Activated CD4-positive, alpha-beta T cell treated with anti-CD3 and anti-CD28 coated beads, Interleukin-2, amount 10 ng/mL, durations not matched to agents 24 days and 14 days (primary cell): ENCODE data around the gene GNB5. TPM values are rescaled to one million over a fixed set of nuclear protein-coding genes. Genes with fewer than 3 reads are reported as not detected.

Experiments
- DNase-seq: peaks from one replicate; pipeline ENCODE4 v3.0.0; 2022
- H3K27ac Mint-ChIP-seq: one replicate; pipeline ENCODE4 v1.8.0; 2022; ENCODE audit warnings: mild to moderate bottlenecking, mixed read lengths
- H3K27me3 Mint-ChIP-seq: one replicate; pipeline ENCODE4 v1.8.0; 2022; ENCODE audit warnings: mixed read lengths
- H3K36me3 Mint-ChIP-seq: one replicate; pipeline ENCODE4 v1.8.0; 2022; ENCODE audit warnings: low read depth, mild to moderate bottlenecking, mixed read lengths
- H3K4me1 Mint-ChIP-seq: one replicate; pipeline ENCODE4 v1.8.0; 2021; ENCODE audit warnings: mixed read lengths
- H3K4me3 Mint-ChIP-seq: one replicate; pipeline ENCODE4 v1.8.0; 2022; ENCODE audit warnings: mild to moderate bottlenecking, moderate library complexity, mixed read lengths
- H3K9me3 Mint-ChIP-seq: one replicate; pipeline ENCODE4 v1.8.0; 2021; ENCODE audit warnings: mixed read lengths
- intact Hi-C: fragments of 100-400 bp; cut with micrococcal nuclease; formaldehyde crosslinking; loops from one replicate; pipeline ENCODE4 v1.15.1; 2023
- total RNA-seq: library from RNA; stranded (reverse); gene quantifications from 2 replicates; pipeline ENCODE4 v1.2.3, GENCODE V29; 2022

The GNB5 gene
- total RNA-seq, 1 donor from 2014 or later: 21.5 TPM

GRCh38 chr15:52136442-52136980, 54.7 kb downstream of the GNB5 start:
- peaks cover 14% of the 10 kb centered on the region for H3K36me3 Mint-ChIP-seq
- H3K27me3 Mint-ChIP-seq: no peaks in the 10 kb centered on the region
- H3K9me3 Mint-ChIP-seq: no peaks in the 10 kb centered on the region
- peaks cover 5% of the 10 kb centered on the region for H3K4me1 Mint-ChIP-seq
- intact Hi-C loops: loop anchor here (10.0 kb wide), 1 partner anchor 252 kb away; no protein-coding TSS in a partner anchor
- no peak overlapping the region for H3K27ac Mint-ChIP-seq
- DNase-seq: no peak
- no peak overlapping the region for H3K4me3 Mint-ChIP-seq

- H3K9me3 Mint-ChIP-seq: no peaks in the 10 kb centered on the region
- H3K4me1 Mint-ChIP-seq: peaks cover 4% of the 10 kb centered on the region
- no peak for DNase-seq
- intact Hi-C loops: loop anchor here (10.0 kb wide), 1 partner anchor 250 kb away; no protein-coding TSS in a partner anchor
- no peaks in the 10 kb centered on the region for H3K27me3 Mint-ChIP-seq
- H3K27ac Mint-ChIP-seq: no peak overlapping the region
- peaks cover 13% of the 10 kb centered on the region for H3K36me3 Mint-ChIP-seq
- H3K4me3 Mint-ChIP-seq: no peak overlapping the region
Observed at GRCh38 chr15:52134502-52135144, 56.6 kb downstream of the GNB5 start.

GRCh38 chr15:52133510-52134220, 57.5 kb downstream of the GNB5 start:
- H3K27me3 Mint-ChIP-seq: no peaks in the 10 kb centered on the region
- H3K27ac Mint-ChIP-seq: no peak overlapping the region
- no peak for DNase-seq
- H3K4me1 Mint-ChIP-seq: peaks cover 4% of the 10 kb centered on the region
- no peak overlapping the region for H3K4me3 Mint-ChIP-seq
- intact Hi-C loops: loop anchor here (10.0 kb wide), 1 partner anchor 249 kb away; no protein-coding TSS in a partner anchor
- peaks cover 12% of the 10 kb centered on the region for H3K36me3 Mint-ChIP-seq
- no peaks in the 10 kb centered on the region for H3K9me3 Mint-ChIP-seq

GRCh38 chr15:52132066-52132465, 59.1 kb downstream of the GNB5 start:
- Mint-ChIP-seq H3K27ac (no peak overlapping the region), H3K9me3 (no peaks in the 10 kb centered on the region), H3K36me3 (peaks cover 16% of the 10 kb centered on the region), H3K4me3 (no peak overlapping the region), H3K27me3 (no peaks in the 10 kb centered on the region), H3K4me1 (peaks cover 4% of the 10 kb centered on the region)
- no peak for DNase-seq
- intact Hi-C loops: loop anchor here (10.0 kb wide), 1 partner anchor 247 kb away; no protein-coding TSS in a partner anchor

- DNase-seq: no peak
- Mint-ChIP-seq H3K27ac (no peak overlapping the region), H3K4me1 (no peaks in the 10 kb centered on the region), H3K27me3 (no peaks in the 10 kb centered on the region), H3K4me3 (no peak overlapping the region), H3K9me3 (no peaks in the 10 kb centered on the region), H3K36me3 (peaks cover 14% of the 10 kb centered on the region)
- intact Hi-C loops: no loop called here
Observed at GRCh38 chr15:52128568-52128967, 62.6 kb downstream of the GNB5 start.

- Mint-ChIP-seq H3K4me1 (no peaks in the 10 kb centered on the region), H3K27me3 (no peaks in the 10 kb centered on the region), H3K27ac (no peak overlapping the region), H3K9me3 (no peaks in the 10 kb centered on the region), H3K36me3 (peaks cover 6% of the 10 kb centered on the region), H3K4me3 (no peak overlapping the region)
- no peak for DNase-seq
- intact Hi-C loops: no loop called here
Observed at GRCh38 chr15:52124270-52124880, 66.8 kb downstream of the GNB5 start.

GRCh38 chr15:52121896-52122295, 69.3 kb downstream of the GNB5 start:
- Mint-ChIP-seq H3K4me3 (no peak overlapping the region), H3K27me3 (no peaks in the 10 kb centered on the region), H3K27ac (no peak overlapping the region), H3K4me1 (no peaks in the 10 kb centered on the region), H3K9me3 (no peaks in the 10 kb centered on the region), H3K36me3 (peaks cover 1% of the 10 kb centered on the region)
- intact Hi-C loops: no loop called here
- DNase-seq: no peak

- peaks cover 1% of the 10 kb centered on the region for H3K36me3 Mint-ChIP-seq
- H3K9me3 Mint-ChIP-seq: no peaks in the 10 kb centered on the region
- H3K27ac Mint-ChIP-seq: no peak overlapping the region
- intact Hi-C loops: no loop called here
- no peak overlapping the region for H3K4me3 Mint-ChIP-seq
- no peaks in the 10 kb centered on the region for H3K27me3 Mint-ChIP-seq
- H3K4me1 Mint-ChIP-seq: peaks cover 2% of the 10 kb centered on the region
- no peak for DNase-seq
Observed at GRCh38 chr15:52121006-52121405, 70.2 kb downstream of the GNB5 start.

- H3K27me3 Mint-ChIP-seq: no peaks in the 10 kb centered on the region
- no peak overlapping the region for H3K4me3 Mint-ChIP-seq
- H3K9me3 Mint-ChIP-seq: no peaks in the 10 kb centered on the region
- H3K36me3 Mint-ChIP-seq: peaks cover 1% of the 10 kb centered on the region
- intact Hi-C loops: no loop called here
- peaks cover 4% of the 10 kb centered on the region for H3K4me1 Mint-ChIP-seq
- no peak overlapping the region for H3K27ac Mint-ChIP-seq
- DNase-seq: no peak
Observed at GRCh38 chr15:52120488-52120887, 70.7 kb downstream of the GNB5 start.

GRCh38 chr15:52118969-52119749, 72.0 kb downstream of the GNB5 start:
- Mint-ChIP-seq H3K4me3 (no peak overlapping the region), H3K27me3 (peaks cover 6% of the 10 kb centered on the region), H3K27ac (no peak overlapping the region), H3K36me3 (peaks cover 1% of the 10 kb centered on the region), H3K4me1 (peaks cover 4% of the 10 kb centered on the region), H3K9me3 (no peaks in the 10 kb centered on the region)
- no peak for DNase-seq
- intact Hi-C loops: no loop called here

GRCh38 chr15:52117549-52117948, 73.6 kb downstream of the GNB5 start:
- Mint-ChIP-seq H3K4me3 (no peak overlapping the region), H3K36me3 (no peaks in the 10 kb centered on the region), H3K27ac (no peak overlapping the region), H3K4me1 (peaks cover 4% of the 10 kb centered on the region), H3K27me3 (peaks cover 12% of the 10 kb centered on the region), H3K9me3 (no peaks in the 10 kb centered on the region)
- no peak for DNase-seq
- intact Hi-C loops: no loop called here

- no peaks in the 10 kb centered on the region for H3K9me3 Mint-ChIP-seq
- peaks cover 22% of the 10 kb centered on the region for H3K27me3 Mint-ChIP-seq
- H3K4me3 Mint-ChIP-seq: no peak overlapping the region
- H3K27ac Mint-ChIP-seq: no peak overlapping the region
- intact Hi-C loops: no loop called here
- no peaks in the 10 kb centered on the region for H3K36me3 Mint-ChIP-seq
- DNase-seq: no peak
- peaks cover 4% of the 10 kb centered on the region for H3K4me1 Mint-ChIP-seq
Observed at GRCh38 chr15:52115598-52116427, 75.4 kb downstream of the GNB5 start.
